A673 (cell line): ENCODE measurements around the gene SCG5. TPM values are rescaled to one million over a fixed set of nuclear protein-coding genes. Genes with fewer than 3 reads are reported as not detected.

ENCODE experiments used
- BruUV-seq: library from RNA; stranded (reverse); fragments of 400-500 nt; replicated peaks from 2 replicates; lab custom pipeline; 2021; lab: Mats Ljungman, UMichigan
- CTCF ChIA-PET: fragments of 300-600 bp; sonication (Branson Sonifier 250); formaldehyde crosslinking; loops from one replicate; lab custom pipeline; 2022; ENCODE audit warnings: antibody characterized with exemption; lab: Charles Lee
- POLR2A ChIA-PET: fragments of 300-600 bp; sonication (Branson Sonifier 250); formaldehyde crosslinking; loops from one replicate; lab custom pipeline; 2022; ENCODE audit warnings: antibody characterized with exemption; ENCODE audit not compliant: low non-redundant PET; lab: Charles Lee
- DNase-seq: peaks from one replicate; pipeline ENCODE4 v3.0.0-alpha.2; 2015; ENCODE audit warnings: low spot score
- H3K27ac ChIP-seq: fragments of 200-600 bp; sonication (generic); 2 replicates; pipeline ENCODE4 v1.5.1; 2016; ENCODE audit warnings: mixed run types, low read depth, mild to moderate bottlenecking, mixed read lengths, antibody characterized with exemption, low read length; ENCODE audit not compliant: poor library complexity, severe bottlenecking
- H3K27me3 ChIP-seq: fragments of 200-600 bp; sonication (generic); replicated peaks from 2 replicates; pipeline ENCODE4 v1.6.1; 2017; ENCODE audit warnings: mixed run types, low read depth, mild to moderate bottlenecking, mixed read lengths, antibody characterized with exemption, low read length; ENCODE audit not compliant: insufficient read depth, poor library complexity
- H3K36me3 ChIP-seq: fragments of 200-600 bp; sonication (generic); 2 replicates; pipeline ENCODE4 v1.6.1; 2016; ENCODE audit warnings: mixed run types, mild to moderate bottlenecking, mixed read lengths, antibody characterized with exemption, low read length; ENCODE audit not compliant: insufficient read depth, poor library complexity, severe bottlenecking
- H3K4me1 ChIP-seq: fragments of 200-600 bp; sonication (generic); 2 replicates; pipeline ENCODE4 v1.6.1; 2017; ENCODE audit warnings: mixed run types, mild to moderate bottlenecking, mixed read lengths, antibody characterized with exemption, low read length; ENCODE audit not compliant: insufficient read depth, poor library complexity, severe bottlenecking
- H3K4me3 ChIP-seq: fragments of 200-600 bp; sonication (generic); 2 replicates; pipeline ENCODE4 v1.5.1; 2016; ENCODE audit warnings: low read depth, mixed run types, mild to moderate bottlenecking, mixed read lengths, low read length; ENCODE audit not compliant: poor library complexity, severe bottlenecking
- H3K9me3 ChIP-seq: fragments of 200-600 bp; sonication (generic); 2 replicates; pipeline ENCODE4 v1.6.1; 2016; ENCODE audit warnings: mixed run types, low read depth, mild to moderate bottlenecking, mixed read lengths, antibody characterized with exemption, low read length; ENCODE audit not compliant: poor library complexity, severe bottlenecking
- CTCF ChIP-seq: fragments of 300-800, 200-600 bp; sonication (generic); conservative IDR thresholded peaks from 2 replicates; pipeline ENCODE4 v1.5.1; 2017; ENCODE audit warnings: low read depth, mild to moderate bottlenecking, antibody characterized with exemption, low read length, moderate library complexity, mixed read lengths
- EZH2 ChIP-seq: fragments of 200-600 bp; sonication (generic); IDR thresholded peaks from 2 replicates; pipeline ENCODE4 v1.6.1; 2017; ENCODE audit warnings: borderline replicate concordance, low read depth, mild to moderate bottlenecking, mixed read lengths, antibody characterized with exemption, low read length; ENCODE audit not compliant: poor library complexity, severe bottlenecking
- intact Hi-C: fragments of 100-400 bp; cut with micrococcal nuclease; formaldehyde crosslinking; loops from one replicate; pipeline ENCODE4 v1.10.0; 2022; ENCODE audit not compliant: unreplicated experiment
- total RNA-seq: library from RNA; stranded (reverse); gene quantifications from 2 replicates; pipeline ENCODE4 v1.2.3, GENCODE V29; 2021

SCG5 gene
- total RNA-seq, 1 experiment from 2014 or later = 3.1 TPM

GRCh38 chr15:32704395-32704981 is 63.0 kb downstream of the SCG5 start:
- H3K9me3 ChIP-seq = no peaks in the 10 kb centered on the region
- peaks cover 16% of the 10 kb centered on the region for H3K27me3 ChIP-seq
- H3K4me1 ChIP-seq = no peaks in the 10 kb centered on the region
- intact Hi-C loops = no loop called here
- H3K36me3 ChIP-seq = no peaks in the 10 kb centered on the region
- no peak overlapping the region for H3K27ac ChIP-seq
- ChIA-PET CTCF (no interaction called here), POLR2A (no interaction called here)
- TF ChIP-seq EZH2 (no peak), CTCF (no peak)
- BruUV-seq = no TSS peak
- no peak overlapping the region for H3K4me3 ChIP-seq
- no peak for DNase-seq

GRCh38 chr15:32705446-32705845 is 63.9 kb downstream of the SCG5 start:
- Histone ChIP-seq H3K27me3 (peaks cover 16% of the 10 kb centered on the region), H3K4me1 (no peaks in the 10 kb centered on the region), H3K36me3 (no peaks in the 10 kb centered on the region), H3K27ac (no peak overlapping the region), H3K9me3 (no peaks in the 10 kb centered on the region), H3K4me3 (no peak overlapping the region)
- CTCF ChIA-PET = no interaction called here
- no TSS peak for BruUV-seq
- POLR2A ChIA-PET = no interaction called here
- no peak for TF ChIP-seq EZH2
- TF ChIP-seq CTCF = no peak
- intact Hi-C loops = no loop called here
- DNase-seq = no peak

- Histone ChIP-seq H3K4me3 (no peak overlapping the region), H3K9me3 (no peaks in the 10 kb centered on the region), H3K4me1 (no peaks in the 10 kb centered on the region), H3K27ac (no peak overlapping the region), H3K36me3 (no peaks in the 10 kb centered on the region), H3K27me3 (peaks cover 20% of the 10 kb centered on the region)
- ChIA-PET CTCF (no interaction called here), POLR2A (no interaction called here)
- no TSS peak for BruUV-seq
- TF ChIP-seq CTCF (no peak), EZH2 (no peak)
- DNase-seq = no peak
- intact Hi-C loops = no loop called here
These were observed 65.2 kb downstream of the SCG5 start for GRCh38 chr15:32706704-32707103.
